H1 (cell line): Measurements from ENCODE around the gene YBX2. TPM values are rescaled to one million over a fixed set of nuclear protein-coding genes. Genes with fewer than 3 reads are reported as not detected.

ENCODE experiments used
- EP300 ChIP-seq, 2 experiments: IDR thresholded peaks; 1 replicate in 1 of 2; 2 replicates in 1 of 2; pipeline ENCODE4 v1.6.1; 2011 to 2012; ENCODE audit warnings: low read depth in 2 of 2, low read length in 2 of 2, mild to moderate bottlenecking in 2 of 2, borderline replicate concordance in 1 of 2, inconsistent platforms in 1 of 2, moderate library complexity in 1 of 2
- JUN ChIP-seq: IDR thresholded peaks from 2 replicates; pipeline ENCODE4 v1.6.1; 2011; ENCODE audit warnings: low read depth, mild to moderate bottlenecking, improper control_type of control experiment, low read length
- MAX ChIP-seq: IDR thresholded peaks from 2 replicates; pipeline ENCODE4 v1.6.1; 2012; ENCODE audit warnings: inconsistent platforms
- POLR2A ChIP-seq, 2 experiments: IDR thresholded peaks; 1 replicate in 1 of 2; 2 replicates in 1 of 2; pipeline ENCODE4 v1.6.1; 2011; ENCODE audit warnings: low read depth in 2 of 2, low read length in 2 of 2, mild to moderate bottlenecking in 2 of 2; ENCODE audit errors: control extremely low read depth in 1 of 2
- POLR2AphosphoS5 ChIP-seq: IDR thresholded peaks from 2 replicates; pipeline ENCODE4 v1.6.1; 2011; ENCODE audit warnings: low read depth, low read length
- RBBP5 ChIP-seq: IDR thresholded peaks from 2 replicates; pipeline ENCODE4 v1.7.1; 2012; ENCODE audit warnings: low read depth, mild to moderate bottlenecking, inconsistent platforms, low read length, moderate library complexity, borderline replicate concordance
- SAP30 ChIP-seq: fragments of 300-600 bp; sonication (generic); IDR thresholded peaks from 2 replicates; pipeline ENCODE4 v1.7.1; 2012; ENCODE audit warnings: low read length, moderate library complexity, mild to moderate bottlenecking, inconsistent platforms; ENCODE audit not compliant: insufficient read depth, insufficient replicate concordance
- SP1 ChIP-seq: IDR thresholded peaks from 2 replicates; pipeline ENCODE4 v1.6.1; 2011; ENCODE audit warnings: low read depth, low read length
- polyA plus RNA-seq, 7 experiments: library from polyadenylated mRNA; depleted of rRNA in 3 of 7; stranded (reverse) in 5 of 7; unstranded in 2 of 7; fragments of >200 nt in 5 of 7; fragments of 200-250 nt in 2 of 7; gene quantifications; 1 replicate in 5 of 7; 2 replicates in 1 of 7; 4 replicates in 1 of 7; pipeline versions ENCODE4 v1.2.1 to v1.2.3, GENCODE V29; 2011 to 2013; ENCODE audit warnings: missing spikeins in 2 of 7, mixed read lengths in 2 of 7
- total RNA-seq: library from RNA; stranded (reverse); fragmentation: NEBNext Ultra II Directional; extraction: Animal tissue kit (Norgen Biotek cat#: 25700); gene quantifications from 2 replicates; pipeline ENCODE4 v1.2.1, GENCODE V29; 2021

The YBX2 gene
- total and polyA plus RNA-seq, 2 of the 8 experiments (the other 6 are each of a cell fraction or from before 2014, with no cell fraction given) = 19.2 to 30.5 TPM

- TF ChIP-seq EP300 (IDR thresholded peaks at IDR 0.05; ENCODE audit: borderline replicate concordance in 1 of 2, low read depth in 2 of 2, low read length in 2 of 2) = peak in 1 of 2 experiments; percentile 96; a peak in 2 of 3 replicates
- no peak for TF ChIP-seq JUN
- TF ChIP-seq POLR2A (IDR thresholded peaks at IDR 0.05; ENCODE audit: control extremely low read depth in 1 of 2, low read depth in 2 of 2, low read length in 2 of 2) = peak in 1 of 2 experiments; percentile 72; a peak in 2 of 3 replicates
- peak; percentile 26; the same call in 1 of the 2 replicates for TF ChIP-seq MAX
- TF ChIP-seq SAP30 = no peak
- peak; percentile 36; the same call in 1 of the 2 replicates for TF ChIP-seq RBBP5
- peak; percentile 81; the same call in 1 of the 2 replicates for TF ChIP-seq POLR2AphosphoS5
- peak; percentile 54; the same call in 1 of the 2 replicates for TF ChIP-seq SP1
- TF ChIP-seq, all 59 proteins: peak for 11
Measured at GRCh38 chr17:7260651-7261378, 33.6 kb downstream of the YBX2 start (continued).
